ENCODE data around the gene UPF2. TPM values are rescaled to one million over a fixed set of nuclear protein-coding genes. Genes with fewer than 3 reads are reported as not detected.
"Not testable (repeated sequence)": the region's sequence is repeated elsewhere in the genome, so short reads cannot be mapped to it uniquely, and the experiment has no call there.

The UPF2 gene
- total RNA-seq, 4 donors from 2014 or later: 23.7 to 27.3 (median 24.7) TPM

GRCh38 chr10:12013926-12014325 is 28.7 kb downstream of the UPF2 start:
- no peak overlapping the region for H3K4me3 ChIP-seq
- H3K27me3 ChIP-seq: no peaks in the 10 kb centered on the region
- H3K9me3 ChIP-seq: peaks cover 0 to 13% (median 4%) of the 10 kb centered on the region in 4 donors
- H3K36me3 ChIP-seq: peaks cover 0 to 48% (median 0%) of the 10 kb centered on the region in 3 donors
- TF ChIP-seq EP300 (IDR thresholded peaks at IDR 0.05) (no peak), POLR2A (IDR thresholded peaks at IDR 0.05) (no peak), CTCF (IDR thresholded peaks at IDR 0.05) (no peak)
- DNase-seq (ENCODE audit: low spot score in 2 of 2): no peak
- 97 to 98% methylated on average over 1 of the region's 1 CpG for WGBS, 2 donors
- H3K4me1 ChIP-seq: peaks cover 0 to 6% (median under 1%) of the 10 kb centered on the region in 4 donors
- H3K27ac ChIP-seq: no peak overlapping the region

GRCh38 chr10:12013391-12013790 is 29.2 kb downstream of the UPF2 start:
- H3K9me3 ChIP-seq: peaks cover 0 to 13% (median 4%) of the 10 kb centered on the region in 4 donors
- H3K27me3 ChIP-seq; H3K27ac ChIP-seq; DNase-seq (ENCODE audit: low spot score in 2 of 2); H3K4me3 ChIP-seq; H3K4me1 ChIP-seq: not testable (repeated sequence)
- peaks cover 0 to 53% (median 0%) of the 10 kb centered on the region in 3 donors for H3K36me3 ChIP-seq
- WGBS, 2 donors: 96 to 97% methylated on average over 6 of the region's 6 CpGs

DNA sequence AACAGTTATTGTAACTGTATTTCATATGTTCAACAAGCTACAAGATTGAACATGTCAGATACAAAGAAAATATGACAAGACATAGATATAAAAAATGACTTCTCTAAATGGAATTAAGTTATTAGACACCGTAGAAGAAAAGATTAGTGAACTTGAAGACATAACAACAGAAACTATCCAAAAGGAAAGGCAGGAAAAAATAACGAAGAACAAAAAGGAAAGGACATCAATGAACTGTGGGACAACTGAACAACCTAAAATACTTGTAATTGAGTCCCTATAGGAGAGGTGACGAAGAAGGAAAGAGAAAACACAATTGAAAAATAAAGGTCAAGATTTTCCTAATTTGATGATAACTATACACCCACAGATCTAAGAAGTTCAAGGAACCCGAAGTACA is 32.3 kb downstream of the UPF2 start:
- Histone ChIP-seq H3K9me3 (peaks cover 0 to 13% (median 4%) of the 10 kb centered on the region in 4 donors), H3K4me3 (no peak overlapping the region), H3K4me1 (no peaks in the 10 kb centered on the region), H3K27me3 (no peaks in the 10 kb centered on the region), H3K36me3 (peaks cover 0 to 77% (median 0%) of the 10 kb centered on the region in 3 donors), H3K27ac (no peak overlapping the region)
- TF ChIP-seq CTCF (IDR thresholded peaks at IDR 0.05) (no peak), EP300 (IDR thresholded peaks at IDR 0.05) (no peak), POLR2A (IDR thresholded peaks at IDR 0.05) (no peak)
- no peak for DNase-seq (ENCODE audit: low spot score in 2 of 2)
- 97 to 98% methylated on average over 4 of the region's 4 CpGs for WGBS, 2 donors

DNA sequence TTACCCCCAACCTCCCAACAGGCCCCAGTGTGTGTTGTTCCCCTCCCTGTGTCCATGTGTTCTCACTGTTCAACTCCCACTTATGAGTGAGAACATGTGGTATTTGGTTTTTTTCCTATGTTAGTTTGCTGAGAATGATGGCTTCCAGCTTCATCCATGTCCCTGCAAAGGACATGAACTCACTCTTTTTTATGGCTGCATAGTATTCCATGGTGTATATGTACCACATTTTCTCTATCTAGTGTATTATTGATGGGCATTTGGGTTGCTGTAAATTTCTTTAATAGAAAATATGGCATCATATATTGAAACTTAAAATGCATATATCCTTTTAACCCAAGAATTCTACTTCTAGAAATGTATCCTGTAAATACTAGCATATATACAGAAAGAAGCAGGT is 33.8 kb downstream of the UPF2 start:
- not testable (repeated sequence) for H3K4me3 ChIP-seq, H3K27ac ChIP-seq
- H3K36me3 ChIP-seq: peaks cover 0 to 86% (median 0%) of the 10 kb centered on the region in 3 donors

DNA sequence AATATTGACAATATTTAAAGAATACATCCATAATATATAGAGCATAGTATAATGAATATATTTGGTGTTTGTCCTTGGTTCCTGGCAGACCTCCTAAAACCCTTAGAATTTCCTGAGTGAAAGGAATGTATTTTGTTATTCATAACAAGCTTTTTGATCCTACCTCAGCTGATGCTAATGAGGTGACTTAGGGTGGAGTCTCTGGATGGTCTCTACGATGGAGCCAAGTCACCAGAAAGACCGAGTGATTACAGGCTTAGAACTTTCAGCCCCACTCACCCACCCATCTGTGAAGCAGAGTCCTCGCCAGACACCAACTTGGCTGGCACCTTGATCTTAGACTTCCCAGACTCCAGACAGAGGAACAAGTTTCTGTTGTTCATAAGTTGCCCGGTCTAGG is 35.9 kb downstream of the UPF2 start:
- Histone ChIP-seq H3K4me3 (no peak overlapping the region), H3K36me3 (peaks cover 0 to 87% (median 6%) of the 10 kb centered on the region in 3 donors), H3K27ac (no peak overlapping the region), H3K27me3 (no peaks in the 10 kb centered on the region), H3K4me1 (no peaks in the 10 kb centered on the region), H3K9me3 (peaks cover 0 to 13% (median 4%) of the 10 kb centered on the region in 4 donors)
- 85 to 87% methylated on average over 4 of the region's 4 CpGs for whole genome bisulfite sequencing, 2 donors
- TF ChIP-seq EP300 (IDR thresholded peaks at IDR 0.05) (no peak), CTCF (IDR thresholded peaks at IDR 0.05) (no peak), POLR2A (IDR thresholded peaks at IDR 0.05) (no peak)
- no peak for DNase-seq (ENCODE audit: low spot score in 2 of 2)

More for the DNA sequence above, 33.8 kb downstream of the UPF2 start:
- not testable (repeated sequence) for H3K27me3 ChIP-seq; DNase-seq (ENCODE audit: low spot score in 2 of 2); H3K4me1 ChIP-seq
- peaks cover 0 to 13% (median 4%) of the 10 kb centered on the region in 4 donors for H3K9me3 ChIP-seq

DNA sequence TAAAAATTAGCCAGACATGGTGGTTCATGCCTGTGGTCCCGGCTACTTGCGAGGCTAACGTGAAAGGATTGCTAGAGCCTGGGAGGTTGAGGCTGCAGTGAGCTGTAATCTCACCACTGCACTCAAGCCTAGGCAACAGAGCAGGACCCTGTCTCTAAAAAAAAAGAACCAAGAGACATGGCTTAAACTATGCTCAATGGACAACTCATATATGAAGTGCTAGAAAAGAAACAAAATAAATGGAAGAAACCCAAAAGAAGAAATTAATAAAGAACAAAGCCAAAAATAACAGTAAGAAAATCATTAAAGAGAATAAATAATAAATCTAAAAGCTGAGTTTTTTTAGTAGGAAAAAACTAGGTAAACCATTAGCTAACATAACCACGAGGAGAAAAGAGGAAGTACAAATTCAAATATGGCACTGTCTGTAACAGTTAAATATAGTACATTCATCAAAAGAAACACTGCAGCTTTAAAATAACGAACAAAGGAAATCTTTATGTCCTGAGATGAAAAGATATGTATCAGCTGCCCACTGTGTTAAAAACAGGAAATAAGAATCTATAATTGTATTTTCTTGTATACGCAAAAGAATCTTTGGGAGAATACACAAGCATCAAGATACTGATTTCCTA is 48.7 kb downstream of the UPF2 start:
- Histone ChIP-seq H3K27ac (peak overlapping the region in 1 of 4 donors; percentile 9), H3K4me1 (peaks cover 0 to 10% (median 0%) of the 10 kb centered on the region in 4 donors), H3K27me3 (no peaks in the 10 kb centered on the region), H3K9me3 (no peaks in the 10 kb centered on the region), H3K36me3 (peaks cover 0 to 52% (median 0%) of the 10 kb centered on the region in 3 donors), H3K4me3 (no peak overlapping the region)
- DNase-seq (ENCODE audit: low spot score in 2 of 2): no peak
- TF ChIP-seq EP300 (IDR thresholded peaks at IDR 0.05) (no peak), POLR2A (IDR thresholded peaks at IDR 0.05) (no peak), CTCF (IDR thresholded peaks at IDR 0.05) (no peak)
- 57% methylated on average over 6 of the region's 6 CpGs for WGBS, 2 donors
